ENCODE results near the gene SURF6. TPM values are rescaled to one million over a fixed set of nuclear protein-coding genes. Genes with fewer than 3 reads are reported as not detected.
A peak's percentile ranks its signal among the peaks of the same experiment; 100 is the strongest.

Gene SURF6
- total RNA-seq, 1 donor from 2014 or later = 23.9 TPM

GRCh38 chr9:133361507-133362092 is 25.6 kb upstream of the SURF6 start:
- no peaks in the 10 kb centered on the region for H3K27me3 Mint-ChIP-seq
- ATAC-seq (ENCODE audit: low read depth) (no peak), DNase-seq (no peak)
- ChIA-PET POLR2A (no interaction called here), CTCF (no interaction called here)
- intact Hi-C loops (cut with micrococcal nuclease) = no loop called here
- H3K9me3 Mint-ChIP-seq = no peaks in the 10 kb centered on the region
- H3K4me1 Mint-ChIP-seq = peaks cover 22% of the 10 kb centered on the region
- no peak overlapping the region for H3K4me3 Mint-ChIP-seq
- H3K27ac Mint-ChIP-seq = no peak overlapping the region
- H3K36me3 Mint-ChIP-seq (ENCODE audit: low read depth) = peaks cover 73% of the 10 kb centered on the region
- TF ChIP-seq CTCF (IDR thresholded peaks at IDR 0.05) = no peak

DNA sequence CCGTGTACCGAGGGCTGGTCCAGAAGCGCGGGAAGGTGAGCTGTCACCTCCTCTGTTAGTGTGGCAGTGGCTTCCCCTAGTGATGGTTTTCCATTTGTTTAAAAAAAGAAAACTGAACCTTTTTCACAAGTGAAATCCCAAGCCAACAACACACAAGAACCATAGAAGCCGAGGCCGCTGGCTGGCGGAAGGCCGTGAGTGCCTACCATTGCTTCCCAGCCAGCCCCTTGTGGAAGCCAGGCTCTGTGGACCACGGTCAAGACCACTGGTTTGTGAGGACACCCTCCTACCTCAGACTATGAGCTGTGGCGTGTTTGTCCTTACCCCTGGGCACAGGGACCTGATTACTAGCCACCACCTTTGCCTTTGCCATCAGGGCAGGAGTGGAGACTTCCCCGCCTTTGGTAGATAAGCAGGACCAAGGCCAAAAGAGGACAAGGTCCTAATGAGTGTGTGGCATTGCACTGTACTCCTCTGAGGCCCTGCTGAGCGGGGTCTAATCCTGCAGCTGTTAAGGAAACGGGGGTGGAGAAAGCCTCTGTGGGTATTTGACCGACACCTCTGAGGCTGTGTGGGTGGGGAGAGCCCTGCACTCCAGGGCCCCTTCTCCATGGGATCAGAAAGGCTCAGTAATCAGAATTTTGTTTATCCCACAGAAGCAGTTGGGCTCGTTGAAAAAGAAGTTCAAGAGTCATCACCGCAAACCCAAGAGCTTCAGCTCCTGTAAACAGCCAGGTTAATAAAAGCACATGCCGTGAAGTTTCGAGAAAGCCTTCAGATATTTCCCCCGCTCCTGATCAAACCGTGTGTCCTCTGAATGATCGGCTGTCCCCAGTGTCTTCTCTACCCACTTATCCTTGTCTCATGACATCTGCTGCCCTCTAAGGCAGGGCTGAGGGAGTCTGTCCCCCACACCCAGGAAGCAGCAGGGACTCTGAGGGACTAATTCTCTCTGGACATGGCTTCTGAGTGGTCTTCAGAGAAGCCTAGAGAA is 24.7 kb upstream of the SURF6 start:
- no peaks in the 10 kb centered on the region for H3K27me3 Mint-ChIP-seq
- intact Hi-C loops (cut with micrococcal nuclease) = no loop called here
- peaks cover 64% of the 10 kb centered on the region for H3K36me3 Mint-ChIP-seq (ENCODE audit: low read depth)
- no peak for TF ChIP-seq CTCF (IDR thresholded peaks at IDR 0.05)
- peaks cover 25% of the 10 kb centered on the region for H3K4me1 Mint-ChIP-seq
- H3K9me3 Mint-ChIP-seq = no peaks in the 10 kb centered on the region
- no peak overlapping the region for H3K4me3 Mint-ChIP-seq
- H3K27ac Mint-ChIP-seq = no peak overlapping the region
- ATAC-seq (ENCODE audit: low read depth) (no peak), DNase-seq (no peak)
- ChIA-PET CTCF (no interaction called here), POLR2A (interaction anchor here (1.3 kb wide), 1 partner anchor 13 kb away, joined by 4 read pairs; the partner anchor contains the start of genes MED22 and RPL7A)

GRCh38 chr9:133359399-133360175 is 23.6 kb upstream of the SURF6 start:
- H3K4me3 Mint-ChIP-seq = peak overlapping the region; percentile 7
- H3K27me3 Mint-ChIP-seq = no peaks in the 10 kb centered on the region
- CTCF ChIA-PET = no interaction called here
- no peak for TF ChIP-seq CTCF (IDR thresholded peaks at IDR 0.05)
- peaks cover 35% of the 10 kb centered on the region for H3K4me1 Mint-ChIP-seq
- H3K27ac Mint-ChIP-seq = no peak overlapping the region
- H3K36me3 Mint-ChIP-seq (ENCODE audit: low read depth) = peaks cover 53% of the 10 kb centered on the region
- intact Hi-C loops (cut with micrococcal nuclease) = no loop called here
- POLR2A ChIA-PET = interaction anchor here (1.0 to 1.3 kb wide), 3 partner anchors 12 to 24 kb away, joined by 4 to 5 read pairs (median 4); partner anchors contain the start of genes MED22 and RPL7A
- DNase-seq (no peak), ATAC-seq (ENCODE audit: low read depth) (no peak)
- no peaks in the 10 kb centered on the region for H3K9me3 Mint-ChIP-seq

- H3K4me3 Mint-ChIP-seq = peak overlapping the region; percentile 80
- peaks cover 47% of the 10 kb centered on the region for H3K36me3 Mint-ChIP-seq (ENCODE audit: low read depth)
- ChIA-PET POLR2A (interaction anchor here (0.9 to 3.7 kb wide), 4 partner anchors 10 to 121 kb away, joined by 3 to 52 read pairs (median 4); partner anchors contain the start of genes MED22, RPL7A and SLC2A6), CTCF (no interaction called here)
- intact Hi-C loops (cut with micrococcal nuclease) = no loop called here
- ATAC-seq (ENCODE audit: low read depth) (no peak), DNase-seq (no peak)
- H3K4me1 Mint-ChIP-seq = peaks cover 40% of the 10 kb centered on the region
- no peaks in the 10 kb centered on the region for H3K27me3 Mint-ChIP-seq
- no peaks in the 10 kb centered on the region for H3K9me3 Mint-ChIP-seq
- H3K27ac Mint-ChIP-seq = peak overlapping the region; percentile 35
- no peak for TF ChIP-seq CTCF (IDR thresholded peaks at IDR 0.05)
These were observed 21.7 kb upstream of the SURF6 start for GRCh38 chr9:133357656-133358055.
